ENCODE measurements around the gene SLC18A3.

SLC18A3 gene

GRCh38 chr10:49653273-49653929 lies 43.3 kb downstream of the SLC18A3 start:
- DNase-seq: no peak

- DNase-seq: no peak
Measured at GRCh38 chr10:49654036-49654693, 44.1 kb downstream of the SLC18A3 start.

GRCh38 chr10:49655099-49655498 lies 45.0 kb downstream of the SLC18A3 start:
- no peak for DNase-seq

GRCh38 chr10:49656845-49657493 lies 46.9 kb downstream of the SLC18A3 start:
- DNase-seq: no peak

GRCh38 chr10:49657606-49658005 lies 47.5 kb downstream of the SLC18A3 start:
- no peak for DNase-seq

- no peak for DNase-seq
Measured at GRCh38 chr10:49661140-49661856, 51.2 kb downstream of the SLC18A3 start.

Measured in NCI-H2171 treated with DMSO at 0.1 percent for 48 hours (cell line).